ENCODE data around the gene GRID1. TPM values are rescaled to one million over a fixed set of nuclear protein-coding genes. Genes with fewer than 3 reads are reported as not detected.

Gene GRID1
- total RNA-seq, 2 experiments from 2014 or later, result not detected

- Mint-ChIP-seq H3K36me3 (no peaks in the 10 kb centered on the region), H3K4me1 (no peaks in the 10 kb centered on the region), H3K9me3 (no peaks in the 10 kb centered on the region), H3K4me3 (no peak overlapping the region), H3K27me3 (no peaks in the 10 kb centered on the region), H3K27ac (no peak overlapping the region)
- DNase-seq, result no peak
- POLR2A ChIA-PET, result no interaction called here
- ATAC-seq (ENCODE audit: low read depth), result no peak
Measured at GRCh38 chr10:86311190-86311589, 55.4 kb downstream of the GRID1 start.

GRCh38 chr10:86310702-86311101 is 55.9 kb downstream of the GRID1 start:
- no peak overlapping the region for H3K27ac Mint-ChIP-seq

GRCh38 chr10:86310291-86310690 is 56.3 kb downstream of the GRID1 start:
- DNase-seq (no peak), ATAC-seq (ENCODE audit: low read depth) (no peak)
- Mint-ChIP-seq H3K27me3 (no peaks in the 10 kb centered on the region), H3K27ac (no peak overlapping the region), H3K4me1 (no peaks in the 10 kb centered on the region), H3K36me3 (no peaks in the 10 kb centered on the region), H3K4me3 (no peak overlapping the region), H3K9me3 (no peaks in the 10 kb centered on the region)
- POLR2A ChIA-PET, result no interaction called here

More at GRCh38 chr10:86310702-86311101, 55.9 kb downstream of the GRID1 start:
- Mint-ChIP-seq H3K27me3 (no peaks in the 10 kb centered on the region), H3K4me3 (no peak overlapping the region), H3K36me3 (no peaks in the 10 kb centered on the region), H3K4me1 (no peaks in the 10 kb centered on the region), H3K9me3 (no peaks in the 10 kb centered on the region)
- DNase-seq (no peak), ATAC-seq (ENCODE audit: low read depth) (no peak)
- POLR2A ChIA-PET, result no interaction called here

GRCh38 chr10:86308056-86308455 is 58.5 kb downstream of the GRID1 start:
- Mint-ChIP-seq H3K27me3 (no peaks in the 10 kb centered on the region), H3K4me3 (no peak overlapping the region), H3K4me1 (no peaks in the 10 kb centered on the region), H3K27ac (no peak overlapping the region), H3K36me3 (no peaks in the 10 kb centered on the region), H3K9me3 (no peaks in the 10 kb centered on the region)
- POLR2A ChIA-PET, result no interaction called here
- ATAC-seq (ENCODE audit: low read depth) (no peak), DNase-seq (no peak)

GRCh38 chr10:86306628-86307278 is 59.8 kb downstream of the GRID1 start:
- no peak overlapping the region for H3K27ac Mint-ChIP-seq
- ATAC-seq (ENCODE audit: low read depth), result no peak
- H3K4me3 Mint-ChIP-seq, result no peak overlapping the region
- POLR2A ChIA-PET, result no interaction called here
- H3K9me3 Mint-ChIP-seq, result no peaks in the 10 kb centered on the region
- H3K27me3 Mint-ChIP-seq, result no peaks in the 10 kb centered on the region
- DNase-seq, result no peak
- no peaks in the 10 kb centered on the region for H3K4me1 Mint-ChIP-seq
- no peaks in the 10 kb centered on the region for H3K36me3 Mint-ChIP-seq

- no peaks in the 10 kb centered on the region for H3K4me1 Mint-ChIP-seq
- H3K27me3 Mint-ChIP-seq, result no peaks in the 10 kb centered on the region
- no peak for ATAC-seq (ENCODE audit: low read depth)
- no peaks in the 10 kb centered on the region for H3K36me3 Mint-ChIP-seq
- no peak for DNase-seq
- H3K27ac Mint-ChIP-seq, result no peak overlapping the region
- POLR2A ChIA-PET, result no interaction called here
- no peak overlapping the region for H3K4me3 Mint-ChIP-seq
- no peaks in the 10 kb centered on the region for H3K9me3 Mint-ChIP-seq
Measured at GRCh38 chr10:86305521-86305920, 61.1 kb downstream of the GRID1 start.

- Mint-ChIP-seq H3K27ac (no peak overlapping the region), H3K9me3 (no peaks in the 10 kb centered on the region), H3K4me3 (no peak overlapping the region), H3K36me3 (no peaks in the 10 kb centered on the region), H3K4me1 (no peaks in the 10 kb centered on the region), H3K27me3 (no peaks in the 10 kb centered on the region)
- POLR2A ChIA-PET, result no interaction called here
- ATAC-seq (ENCODE audit: low read depth) (no peak), DNase-seq (no peak)
Measured at GRCh38 chr10:86304436-86304835, 62.2 kb downstream of the GRID1 start.

GRCh38 chr10:86303626-86304025 is 63.0 kb downstream of the GRID1 start:
- H3K36me3 Mint-ChIP-seq, result no peaks in the 10 kb centered on the region
- POLR2A ChIA-PET, result no interaction called here
- no peaks in the 10 kb centered on the region for H3K9me3 Mint-ChIP-seq
- no peak overlapping the region for H3K4me3 Mint-ChIP-seq
- H3K27me3 Mint-ChIP-seq, result no peaks in the 10 kb centered on the region
- H3K4me1 Mint-ChIP-seq, result no peaks in the 10 kb centered on the region
- DNase-seq (no peak), ATAC-seq (ENCODE audit: low read depth) (no peak)
- no peak overlapping the region for H3K27ac Mint-ChIP-seq

- Mint-ChIP-seq H3K4me1 (no peaks in the 10 kb centered on the region), H3K4me3 (no peak overlapping the region), H3K36me3 (no peaks in the 10 kb centered on the region), H3K9me3 (no peaks in the 10 kb centered on the region), H3K27ac (no peak overlapping the region), H3K27me3 (no peaks in the 10 kb centered on the region)
- POLR2A ChIA-PET, result no interaction called here
- ATAC-seq (ENCODE audit: low read depth) (no peak), DNase-seq (no peak)
Measured at GRCh38 chr10:86301971-86302370, 64.6 kb downstream of the GRID1 start.

- ATAC-seq (ENCODE audit: low read depth) (no peak), DNase-seq (no peak)
- Mint-ChIP-seq H3K27me3 (no peaks in the 10 kb centered on the region), H3K9me3 (no peaks in the 10 kb centered on the region), H3K36me3 (no peaks in the 10 kb centered on the region), H3K27ac (no peak overlapping the region), H3K4me3 (no peak overlapping the region), H3K4me1 (no peaks in the 10 kb centered on the region)
- POLR2A ChIA-PET, result no interaction called here
Measured at GRCh38 chr10:86300931-86301830, 65.4 kb downstream of the GRID1 start.

GRCh38 chr10:86300399-86300925 is 66.1 kb downstream of the GRID1 start:
- H3K4me1 Mint-ChIP-seq, result no peaks in the 10 kb centered on the region
- DNase-seq (no peak), ATAC-seq (ENCODE audit: low read depth) (no peak)
- no peaks in the 10 kb centered on the region for H3K36me3 Mint-ChIP-seq
- no peaks in the 10 kb centered on the region for H3K9me3 Mint-ChIP-seq
- H3K27me3 Mint-ChIP-seq, result peaks cover 2% of the 10 kb centered on the region
- no peak overlapping the region for H3K27ac Mint-ChIP-seq
- POLR2A ChIA-PET, result no interaction called here
- no peak overlapping the region for H3K4me3 Mint-ChIP-seq

GRCh38 chr10:86299562-86299961 is 67.0 kb downstream of the GRID1 start:
- H3K4me3 Mint-ChIP-seq, result no peak overlapping the region
- POLR2A ChIA-PET, result no interaction called here
- H3K27me3 Mint-ChIP-seq, result peaks cover 6% of the 10 kb centered on the region
- ATAC-seq (ENCODE audit: low read depth) (no peak), DNase-seq (no peak)
- no peaks in the 10 kb centered on the region for H3K4me1 Mint-ChIP-seq
- no peak overlapping the region for H3K27ac Mint-ChIP-seq
- H3K9me3 Mint-ChIP-seq, result no peaks in the 10 kb centered on the region
- H3K36me3 Mint-ChIP-seq, result no peaks in the 10 kb centered on the region

- Mint-ChIP-seq H3K9me3 (no peaks in the 10 kb centered on the region), H3K4me1 (no peaks in the 10 kb centered on the region), H3K36me3 (no peaks in the 10 kb centered on the region), H3K4me3 (no peak overlapping the region), H3K27me3 (peaks cover 6% of the 10 kb centered on the region), H3K27ac (no peak overlapping the region)
- no peak for DNase-seq
- ATAC-seq (ENCODE audit: low read depth), result no peak
- POLR2A ChIA-PET, result no interaction called here
Measured at GRCh38 chr10:86298501-86299001, 68.0 kb downstream of the GRID1 start.

GRCh38 chr10:86295791-86296190 is 70.8 kb downstream of the GRID1 start:
- no peak overlapping the region for H3K27ac Mint-ChIP-seq
- H3K27me3 Mint-ChIP-seq, result peaks cover 6% of the 10 kb centered on the region

More at GRCh38 chr10:86295791-86296190, 70.8 kb downstream of the GRID1 start:
- Mint-ChIP-seq H3K4me3 (no peak overlapping the region), H3K4me1 (no peaks in the 10 kb centered on the region), H3K9me3 (no peaks in the 10 kb centered on the region), H3K36me3 (no peaks in the 10 kb centered on the region)
- POLR2A ChIA-PET, result no interaction called here
- DNase-seq, result no peak
- ATAC-seq (ENCODE audit: low read depth), result no peak

Measured in activated naive CD8-positive, alpha-beta T cell treated with anti-CD3 and anti-CD28 coated beads, Interleukin-2, amount 10 ng/mL, durations not matched to agents 7 days and 5 days (primary cell).